Endothelial cell of umbilical vein (primary cell): ENCODE measurements around the gene LRRK1. TPM values are rescaled to one million over a fixed set of nuclear protein-coding genes. Genes with fewer than 3 reads are reported as not detected.

Experiments used
- BruUV-seq: library from RNA; stranded (reverse); fragments of 400-500 nt; replicated peaks from 2 replicates; lab custom pipeline; 2021; lab: Mats Ljungman, UMichigan
- CTCF ChIA-PET: fragments of 300-600, 350-600 bp; sonication (Branson Sonifier 250); formaldehyde crosslinking; loops from one replicate; lab custom pipeline; 2021; ENCODE audit warnings: antibody characterized with exemption, inconsistent platforms; lab: Charles Lee
- POLR2A ChIA-PET: fragments of 300-600, 350-600 bp; sonication (Branson Sonifier 250); formaldehyde crosslinking; loops from one replicate; lab custom pipeline; 2021; ENCODE audit warnings: antibody characterized with exemption, inconsistent platforms; lab: Charles Lee
- DNase-seq: peaks from one replicate; pipeline ENCODE4 v3.0.0-alpha.2; 2011; ENCODE audit warnings: low read depth, low spot score
- FAIRE-seq: peaks from 2 replicates; lab custom pipeline; 2011; peaks lifted over from hg19 to GRCh38; lab: Jason Lieb, UNC
- H2AFZ ChIP-seq: 2 replicates; pipeline ENCODE4 v1.6.0; 2012; ENCODE audit warnings: low read depth, low read length, control low read depth, inconsistent platforms
- H3K27ac ChIP-seq: 2 replicates; pipeline ENCODE4 v1.5.1; 2011; ENCODE audit warnings: low read depth, mild to moderate bottlenecking, control low read depth, low read length, moderate library complexity; ENCODE audit not compliant: insufficient read depth
- H3K27me3 ChIP-seq, 2 experiments: 2 replicates each; pipeline versions ENCODE4 v1.6.0 to v1.6.1; 2011; ENCODE audit warnings: low read length in 2 of 2, mixed read lengths in 1 of 2; ENCODE audit not compliant: control insufficient read depth in 2 of 2, insufficient read depth in 2 of 2
- H3K36me3 ChIP-seq, 2 experiments: 2 replicates in 1 of 2; 3 replicates in 1 of 2; pipeline ENCODE4 v1.5.1; 2011; ENCODE audit warnings: low read length in 2 of 2, mild to moderate bottlenecking in 1 of 2, moderate library complexity in 1 of 2; ENCODE audit not compliant: control insufficient read depth in 2 of 2, insufficient read depth in 2 of 2; ENCODE audit errors: extremely low read depth in 1 of 2
- H3K4me1 ChIP-seq: 3 replicates; pipeline ENCODE4 v1.5.1; 2011; ENCODE audit warnings: mild to moderate bottlenecking, low read length; ENCODE audit not compliant: control insufficient read depth, insufficient read depth; ENCODE audit errors: extremely low read depth
- H3K4me2 ChIP-seq: 2 replicates; pipeline ENCODE4 v1.6.1; 2011; ENCODE audit warnings: low read length, control low read depth, mixed read lengths; ENCODE audit not compliant: insufficient read depth
- H3K4me3 ChIP-seq, 3 experiments: fragments of 200-600 bp in 1 of 3; sonication (generic), shearing (Covaris generic) in 1 of 3; replicated peaks in 1 of 3; 2 replicates each; pipeline ENCODE4 v1.5.1; 2011 to 2016; ENCODE audit warnings: control low read depth in 3 of 3, low read length in 3 of 3, mild to moderate bottlenecking in 2 of 3, inconsistent platforms in 1 of 3, low read depth in 1 of 3, moderate library complexity in 1 of 3; ENCODE audit not compliant: insufficient read depth in 1 of 3
- H3K79me2 ChIP-seq: 2 replicates; pipeline ENCODE4 v1.6.0; 2012; ENCODE audit warnings: low read length, inconsistent platforms; ENCODE audit not compliant: control insufficient read depth, insufficient read depth
- H3K9ac ChIP-seq: replicated peaks from 2 replicates; pipeline ENCODE3; 2011; ENCODE audit warnings: low read length, control low read depth; ENCODE audit not compliant: insufficient read depth; ENCODE audit errors: extremely low read depth
- H3K9me1 ChIP-seq: replicated peaks from 3 replicates; pipeline ENCODE4 v1.6.0; 2011; ENCODE audit warnings: mild to moderate bottlenecking, low read length; ENCODE audit not compliant: control insufficient read depth, insufficient read depth; ENCODE audit errors: extremely low read depth
- H3K9me3 ChIP-seq: replicated peaks from 2 replicates; pipeline ENCODE4 v1.5.1; 2012; ENCODE audit warnings: low read length, inconsistent platforms; ENCODE audit not compliant: control insufficient read depth, insufficient read depth
- H4K20me1 ChIP-seq: replicated peaks from 2 replicates; pipeline ENCODE3; 2011; ENCODE audit warnings: mild to moderate bottlenecking, low read length; ENCODE audit not compliant: control insufficient read depth, insufficient read depth; ENCODE audit errors: extremely low read depth
- EZH2 ChIP-seq: IDR thresholded peaks from 2 replicates; pipeline ENCODE4 v1.6.1; 2012; ENCODE audit warnings: borderline replicate concordance, low read depth, mild to moderate bottlenecking, moderate library complexity, low read length, inconsistent platforms; ENCODE audit not compliant: severe bottlenecking
- FOS ChIP-seq: IDR thresholded peaks from 2 replicates; pipeline ENCODE4 v1.6.1; 2011; ENCODE audit warnings: mild to moderate bottlenecking, low read length, moderate library complexity, borderline replicate concordance; ENCODE audit not compliant: insufficient read depth
- JUN ChIP-seq: IDR thresholded peaks from 2 replicates; pipeline ENCODE4 v1.6.1; 2011; ENCODE audit warnings: borderline replicate concordance, low read depth; ENCODE audit not compliant: insufficient read length, insufficient read depth
- MAX ChIP-seq: IDR thresholded peaks from 2 replicates; pipeline ENCODE4 v1.6.1; 2011; ENCODE audit not compliant: insufficient read depth, insufficient read length
- MYC ChIP-seq: IDR thresholded peaks from one replicate; pipeline ENCODE4 v1.6.1; 2011; ENCODE audit warnings: mild to moderate bottlenecking, low read depth, low read length
- POLR2A ChIP-seq: IDR thresholded peaks from 2 replicates; pipeline ENCODE4 v1.6.1; 2012; ENCODE audit warnings: low read depth, mild to moderate bottlenecking, control low read depth, low read length
- POLR2AphosphoS5 ChIP-seq: IDR thresholded peaks from 2 replicates; pipeline ENCODE4 v1.6.1; 2012; ENCODE audit warnings: low read depth, mild to moderate bottlenecking, control low read depth, low read length, moderate library complexity; ENCODE audit not compliant: insufficient read depth
- dilution Hi-C: fragments of 300-500 bp; cut with MboI; formaldehyde crosslinking; loops from one replicate; pipeline ENCODE4 v1.15.0; 2019; ENCODE audit warnings: low sequenced_read_pairs; ENCODE audit not compliant: extremely low pct_ligation_motif_present
- intact Hi-C: fragments of 100-400 bp; cut with micrococcal nuclease; formaldehyde crosslinking; loops from one replicate; pipeline ENCODE4 v1.10.0; 2022
- polyA plus RNA-seq, 4 experiments: library from polyadenylated mRNA; depleted of rRNA in 3 of 4; stranded (reverse) in 3 of 4; unstranded in 1 of 4; fragments of >200 nt; gene quantifications; 2 replicates each; pipeline versions ENCODE4 v1.2.1 to v1.2.3, GENCODE V29; 2011 to 2012; ENCODE audit warnings: missing spikeins in 1 of 4
- total RNA-seq: library from RNA; stranded (reverse); gene quantifications from 2 replicates; pipeline ENCODE4 v1.2.3, GENCODE V29; 2021

LRRK1 gene
- total and polyA plus RNA-seq, 2 donors (not counting 3 experiments of a cell fraction or from before 2014, with no cell fraction given): 11.0 to 22.1 TPM

- Histone ChIP-seq H3K4me3 (no peak overlapping the region), H3K4me2 (no peak overlapping the region), H3K27me3 (no peaks in the 10 kb centered on the region), H4K20me1 (no peaks in the 10 kb centered on the region), H3K79me2 (no peaks in the 10 kb centered on the region), H2AFZ (no peak overlapping the region), H3K9me3 (no peaks in the 10 kb centered on the region), H3K9ac (no peak overlapping the region), H3K4me1 (no peaks in the 10 kb centered on the region), H3K27ac (no peak overlapping the region), H3K36me3 (no peaks in the 10 kb centered on the region), H3K9me1 (no peaks in the 10 kb centered on the region)
- FAIRE-seq: no peak
- POLR2A ChIA-PET: no interaction called here
- CTCF ChIA-PET: no interaction called here
- TF ChIP-seq MYC (no peak), JUN (no peak), POLR2A (no peak), POLR2AphosphoS5 (no peak), EZH2 (no peak), MAX (no peak)
- no TSS peak for BruUV-seq
- intact Hi-C loops: no loop called here
- DNase-seq: no peak
- dilution Hi-C loops: no loop called here
Measured at GRCh38 chr15:101107625-101108460, 188.7 kb downstream of the LRRK1 start.

- POLR2A ChIA-PET: no interaction called here
Measured at GRCh38 chr15:101108461-101108775, 189.3 kb downstream of the LRRK1 start.

More at GRCh38 chr15:101108461-101108775, 189.3 kb downstream of the LRRK1 start:
- H3K4me1 ChIP-seq: no peaks in the 10 kb centered on the region
- H3K9me3 ChIP-seq: no peaks in the 10 kb centered on the region
- H3K36me3 ChIP-seq: no peaks in the 10 kb centered on the region
- no peaks in the 10 kb centered on the region for H3K9me1 ChIP-seq
- H3K27ac ChIP-seq: no peak overlapping the region
- intact Hi-C loops: no loop called here
- DNase-seq (no peak), FAIRE-seq (no peak)
- H3K79me2 ChIP-seq: no peaks in the 10 kb centered on the region
- H3K4me2 ChIP-seq: no peak overlapping the region
- BruUV-seq: no TSS peak
- dilution Hi-C loops: no loop called here
- H2AFZ ChIP-seq: no peak overlapping the region
- no peak overlapping the region for H3K9ac ChIP-seq
- no peak overlapping the region for H3K4me3 ChIP-seq
- H3K27me3 ChIP-seq: no peaks in the 10 kb centered on the region
- TF ChIP-seq EZH2: no peak
- TF ChIP-seq POLR2AphosphoS5: no peak
- no peak for TF ChIP-seq MYC
- no peak for TF ChIP-seq FOS
- no peak for TF ChIP-seq MAX
- no peaks in the 10 kb centered on the region for H4K20me1 ChIP-seq
- CTCF ChIA-PET: no interaction called here
